Esophagus squamous epithelium (tissue), 4 donors: ENCODE results near the gene DYRK1B.

ENCODE experiments used
- CTCF ChIP-seq, 6 experiments: fragments of 450-650 bp in 4 of 6; fragments of 200-600 bp in 2 of 6; sonication (generic) in 2 of 6; IDR thresholded peaks; one replicate each; pipeline ENCODE4 v1.5.1; 2016 to 2019; ENCODE audit warnings: antibody characterized with exemption in 6 of 6, mild to moderate bottlenecking in 4 of 6, moderate library complexity in 4 of 6
- POLR2A ChIP-seq, 4 donors: fragments of 450-650 bp; IDR thresholded peaks; one replicate each; pipeline ENCODE4 v1.6.1; 2017; ENCODE audit warnings: antibody characterized with exemption in 4 of 4, mild to moderate bottlenecking in 4 of 4, moderate library complexity in 3 of 4

GRCh38 chr19:39825093-39825463 lies 8.9 kb downstream of the DYRK1B start:
- TF ChIP-seq CTCF (IDR thresholded peaks at IDR 0.05): no peak
- TF ChIP-seq POLR2A (IDR thresholded peaks at IDR 0.05): no peak
